HG02943 (cell line): ENCODE measurements around the gene NAB1.
A peak's percentile ranks its signal among the peaks of the same experiment; 100 is the strongest.
"Not testable (repeated sequence)": the region's sequence is repeated elsewhere in the genome, so short reads cannot be mapped to it uniquely, and the experiment has no call there.

Experiments
- ATAC-seq: cut with Tn5 transposase; IDR thresholded peaks from one replicate; pipeline ENCODE4 v1.9.1; 2021; ENCODE audit warnings: mild to moderate bottlenecking, low read depth, moderate library complexity; ENCODE audit not compliant: unreplicated experiment

NAB1 gene

DNA sequence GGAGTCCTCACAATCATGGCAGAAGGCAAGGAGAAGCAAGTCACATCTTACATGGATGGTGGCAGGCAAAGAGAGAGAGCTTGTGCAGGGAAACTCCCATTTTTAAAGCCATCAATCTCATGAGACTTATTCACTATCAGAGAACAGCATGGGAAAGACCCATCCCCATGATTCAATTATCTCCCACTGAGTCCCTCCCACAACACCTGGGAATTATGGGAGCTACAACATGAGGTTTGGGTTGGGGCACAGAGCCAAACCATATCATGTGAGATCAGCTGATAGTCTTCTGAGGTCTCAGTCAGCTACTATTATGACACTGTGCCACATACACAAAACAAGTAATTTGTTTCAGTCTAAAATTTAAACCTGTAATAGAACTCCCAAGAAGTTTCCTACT is 59.8 kb downstream of the NAB1 start:
- ATAC-seq: not testable (repeated sequence)

DNA sequence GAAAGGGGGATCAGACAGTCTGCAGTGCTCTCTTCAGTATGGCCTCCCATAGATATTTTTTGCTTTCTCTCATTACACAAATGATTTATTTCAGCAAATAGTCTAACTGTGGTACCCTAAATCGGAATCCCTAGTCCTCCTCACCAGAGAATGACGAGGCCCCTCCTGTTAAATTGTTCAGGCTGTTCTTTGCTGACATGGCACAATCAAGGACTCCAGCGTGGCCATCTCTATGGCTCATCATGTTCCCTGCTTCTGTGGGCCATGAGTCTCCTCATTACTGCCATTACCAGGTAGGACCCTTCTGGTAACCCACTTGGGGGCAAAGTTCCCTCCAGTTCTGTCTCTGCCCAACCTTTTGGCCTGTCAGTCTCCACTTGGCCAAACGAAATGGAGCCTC is 62.2 kb downstream of the NAB1 start:
- ATAC-seq: no peak

DNA sequence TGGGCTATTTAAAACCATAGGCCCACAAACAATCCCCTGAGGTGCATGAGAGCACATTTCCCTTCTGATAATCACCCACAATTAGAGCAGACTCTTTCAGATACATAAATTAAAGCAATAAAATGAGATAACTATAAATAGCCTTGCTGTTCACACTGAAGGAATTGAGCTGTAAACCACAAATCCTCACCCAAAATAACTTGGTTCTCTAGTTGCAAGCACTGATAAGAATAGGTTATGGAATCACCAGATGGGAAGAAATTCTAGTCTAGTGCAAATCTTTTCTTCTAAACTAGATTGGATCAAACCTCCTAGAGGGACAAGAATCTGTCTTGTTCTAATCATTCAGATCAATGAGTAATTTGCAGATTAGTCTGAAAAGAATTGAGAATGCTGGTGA is 64.6 kb downstream of the NAB1 start:
- no peak for ATAC-seq

GRCh38 chr2:190714958-190715357 is 66.1 kb downstream of the NAB1 start:
- no peak for ATAC-seq

- ATAC-seq: no peak
Observed at GRCh38 chr2:190716176-190716807, 67.4 kb downstream of the NAB1 start.

GRCh38 chr2:190717306-190717705 is 68.4 kb downstream of the NAB1 start:
- ATAC-seq: no peak

GRCh38 chr2:190717764-190718651 is 69.1 kb downstream of the NAB1 start:
- no peak for ATAC-seq

DNA sequence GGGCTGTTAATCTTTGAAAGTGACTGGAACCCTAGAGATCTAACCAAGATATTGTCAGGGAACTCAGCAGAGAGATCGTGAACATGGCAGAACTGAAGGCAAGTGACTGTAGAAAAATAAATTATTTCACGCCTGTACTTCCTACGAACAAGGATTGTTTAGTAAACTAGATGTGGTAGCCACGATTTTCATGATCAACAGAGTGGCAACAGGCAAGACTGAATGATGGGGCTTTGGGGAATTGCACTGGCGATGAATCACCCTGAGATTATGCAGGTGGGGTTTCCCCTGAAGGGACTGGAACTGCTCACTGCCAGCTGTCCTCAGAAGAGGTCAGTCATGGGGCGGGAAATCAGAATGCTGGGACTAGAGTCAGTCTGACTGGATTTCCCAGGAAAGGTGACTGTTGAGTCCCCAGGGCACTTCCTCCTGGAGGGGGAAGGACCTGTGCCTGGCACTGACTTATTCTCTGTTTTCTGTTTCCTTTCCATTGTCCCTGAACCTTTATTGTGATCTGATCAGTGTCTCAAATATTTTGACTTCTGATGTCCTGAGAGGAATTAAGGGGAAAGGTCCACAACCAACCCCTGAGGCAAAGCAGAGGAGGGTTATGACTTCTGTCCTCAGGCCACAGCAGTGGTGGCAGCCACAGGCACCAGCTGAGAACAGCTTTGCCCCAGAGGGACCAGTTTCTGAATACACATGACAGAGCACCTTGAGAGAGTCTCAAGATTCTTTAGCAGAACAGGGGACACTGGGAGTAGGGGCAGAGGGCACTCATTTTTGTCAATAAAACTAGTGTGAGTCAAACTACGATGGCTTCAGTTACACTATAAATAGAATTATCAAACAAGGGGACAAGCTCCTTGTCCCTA is 70.0 kb downstream of the NAB1 start:
- ATAC-seq: peak; percentile 68

GRCh38 chr2:190720276-190720675 is 71.4 kb downstream of the NAB1 start:
- ATAC-seq: no peak

DNA sequence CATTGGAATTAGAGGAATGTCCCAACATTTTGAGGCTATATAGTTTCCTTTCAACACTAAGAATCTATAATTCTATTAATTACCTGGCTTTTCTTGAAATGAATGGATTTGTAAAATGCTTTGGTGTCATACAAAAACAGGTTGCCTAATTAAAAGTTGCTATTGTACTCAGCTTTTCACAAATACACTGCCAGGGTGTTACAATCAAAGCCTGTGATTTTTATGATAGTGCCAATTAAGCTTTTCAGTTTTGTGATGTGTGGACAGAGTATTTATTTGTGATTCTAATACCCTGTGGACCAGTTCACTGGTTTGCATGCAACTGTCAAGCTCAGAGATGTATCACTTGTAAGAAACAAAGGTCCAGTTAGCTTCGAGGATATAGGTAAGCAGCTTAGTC is 71.8 kb downstream of the NAB1 start:
- ATAC-seq: no peak

GRCh38 chr2:190722061-190722759 is 73.3 kb downstream of the NAB1 start:
- ATAC-seq: no peak

- no peak for ATAC-seq
Observed at GRCh38 chr2:190722835-190723234, 74.0 kb downstream of the NAB1 start.

- ATAC-seq: no peak
Observed at GRCh38 chr2:190723397-190724090, 74.7 kb downstream of the NAB1 start.

GRCh38 chr2:190726255-190726654 is 77.4 kb downstream of the NAB1 start:
- ATAC-seq: no peak

DNA sequence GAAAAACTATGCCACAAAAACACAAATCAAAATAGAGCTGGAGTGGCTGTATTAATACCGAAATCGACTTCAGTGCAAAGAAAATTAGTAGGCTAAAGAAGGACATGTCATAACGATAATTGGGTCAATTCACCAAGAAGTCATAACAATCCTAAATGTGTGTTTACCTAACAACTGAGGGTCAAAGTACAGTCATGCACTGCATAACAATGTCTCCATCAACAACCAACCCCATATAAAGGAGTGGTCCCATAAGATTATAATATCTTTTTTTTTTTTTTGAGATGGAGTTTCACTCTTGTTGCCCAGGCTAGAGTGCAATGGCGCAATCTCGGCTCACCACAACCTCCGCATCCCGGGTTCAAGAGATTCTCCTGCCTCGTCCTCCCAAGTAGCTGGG is 87.5 kb downstream of the NAB1 start:
- no peak for ATAC-seq

DNA sequence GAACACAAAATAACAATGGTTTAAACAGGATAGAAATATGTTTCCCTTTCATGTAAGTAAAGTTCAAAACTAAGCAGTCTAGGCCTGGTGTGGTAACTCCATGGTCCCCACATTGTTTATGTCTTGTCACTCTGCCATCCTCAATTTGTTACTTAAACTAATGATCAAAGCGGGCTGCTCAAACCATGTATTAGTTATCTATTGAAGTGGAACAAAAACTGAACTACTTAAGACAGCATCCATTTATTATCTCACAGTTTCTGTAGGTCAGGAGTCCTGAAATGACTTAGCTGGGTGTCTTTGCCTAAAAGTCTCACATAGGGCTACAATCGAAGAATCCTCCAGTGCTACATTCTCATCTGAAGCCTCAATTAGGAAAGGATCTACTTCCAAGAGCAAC is 91.6 kb downstream of the NAB1 start:
- no peak for ATAC-seq
